ENCODE data around the gene ASNSD1. TPM values are rescaled to one million over a fixed set of nuclear protein-coding genes. Genes with fewer than 3 reads are reported as not detected.

ASNSD1 gene
- total RNA-seq, 1 experiment from 2014 or later: 48.5 TPM

DNA sequence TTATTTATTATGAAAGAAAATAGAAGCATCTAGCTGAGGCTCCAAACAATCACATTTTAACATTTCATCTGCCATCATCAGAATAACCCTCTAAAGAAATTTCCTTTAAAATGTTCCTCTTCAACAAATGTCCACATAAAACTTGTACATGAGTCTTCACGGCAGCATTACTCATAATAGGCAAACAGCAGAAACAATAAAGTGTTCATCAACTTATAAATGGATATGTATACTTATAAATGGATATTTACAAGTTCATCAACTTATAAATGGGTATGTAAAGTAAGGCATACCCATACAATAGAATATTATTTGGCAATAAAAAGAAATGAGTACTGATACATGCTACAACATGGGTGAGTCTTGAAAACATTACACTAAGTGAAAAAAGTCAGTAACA is 33.5 kb upstream of the ASNSD1 start:
- Mint-ChIP-seq H3K27ac (no peak overlapping the region), H3K27me3 (ENCODE audit: low read depth) (no peaks in the 10 kb centered on the region), H3K4me3 (no peak overlapping the region), H3K9me3 (no peaks in the 10 kb centered on the region), H3K4me1 (peaks cover 9 to 12% of the 10 kb centered on the region in 2 experiments), H3K36me3 (ENCODE audit: insufficient read depth in 1 of 3, low read depth in 3 of 3) (no peaks in the 10 kb centered on the region)
- no peak overlapping the region for H4K5ac ChIP-seq (ENCODE audit: insufficient read length, low read depth, low read length)
- H3K27me3 ChIP-seq (ENCODE audit: insufficient read depth, low read length): no peaks in the 10 kb centered on the region
- H4K91ac ChIP-seq (ENCODE audit: insufficient read length, low read depth, low read length): no peak overlapping the region
- H3K18ac ChIP-seq (ENCODE audit: insufficient read length, low read depth, low read length): no peak overlapping the region
- H2AFZ ChIP-seq (ENCODE audit: low read length): no peak overlapping the region
- H3K9me3 ChIP-seq (ENCODE audit: control insufficient read depth, low read depth, low read length): no peaks in the 10 kb centered on the region
- H2BK5ac ChIP-seq (ENCODE audit: insufficient read length, low read length): no peak overlapping the region
- H4K8ac ChIP-seq (replicated peaks; ENCODE audit: insufficient read length, low read depth, low read length): no peak overlapping the region
- H2BK15ac ChIP-seq (ENCODE audit: low read depth, low read length): no peak overlapping the region
- H2BK12ac ChIP-seq (ENCODE audit: insufficient read length, low read depth, low read length): no peak overlapping the region
- no peak overlapping the region for H3K27ac ChIP-seq (ENCODE audit: insufficient read length, low read depth, low read length)
- no peak overlapping the region for H3K56ac ChIP-seq (ENCODE audit: insufficient read length, low read depth, low read length)
- H3T11ph ChIP-seq (ENCODE audit: low read length): no peak overlapping the region
- no peak overlapping the region for H3K14ac ChIP-seq (ENCODE audit: insufficient read depth, low read length)
- no peak overlapping the region for H2BK20ac ChIP-seq (ENCODE audit: low read depth, low read length, poor library complexity, severe bottlenecking)
- H2AK5ac ChIP-seq (ENCODE audit: insufficient read length, low read length): no peak overlapping the region
- H3K4ac ChIP-seq (ENCODE audit: low read depth, low read length): no peak overlapping the region
- no peaks in the 10 kb centered on the region for H4K20me1 ChIP-seq (ENCODE audit: control insufficient read depth, insufficient read depth, insufficient read length)
- no peaks in the 10 kb centered on the region for H3K79me1 ChIP-seq (ENCODE audit: insufficient read depth, low read depth, low read length, poor library complexity, severe bottlenecking)
- no peaks in the 10 kb centered on the region for H3K79me2 ChIP-seq (ENCODE audit: insufficient read depth, low read length)
- TF ChIP-seq, protein P1, sequence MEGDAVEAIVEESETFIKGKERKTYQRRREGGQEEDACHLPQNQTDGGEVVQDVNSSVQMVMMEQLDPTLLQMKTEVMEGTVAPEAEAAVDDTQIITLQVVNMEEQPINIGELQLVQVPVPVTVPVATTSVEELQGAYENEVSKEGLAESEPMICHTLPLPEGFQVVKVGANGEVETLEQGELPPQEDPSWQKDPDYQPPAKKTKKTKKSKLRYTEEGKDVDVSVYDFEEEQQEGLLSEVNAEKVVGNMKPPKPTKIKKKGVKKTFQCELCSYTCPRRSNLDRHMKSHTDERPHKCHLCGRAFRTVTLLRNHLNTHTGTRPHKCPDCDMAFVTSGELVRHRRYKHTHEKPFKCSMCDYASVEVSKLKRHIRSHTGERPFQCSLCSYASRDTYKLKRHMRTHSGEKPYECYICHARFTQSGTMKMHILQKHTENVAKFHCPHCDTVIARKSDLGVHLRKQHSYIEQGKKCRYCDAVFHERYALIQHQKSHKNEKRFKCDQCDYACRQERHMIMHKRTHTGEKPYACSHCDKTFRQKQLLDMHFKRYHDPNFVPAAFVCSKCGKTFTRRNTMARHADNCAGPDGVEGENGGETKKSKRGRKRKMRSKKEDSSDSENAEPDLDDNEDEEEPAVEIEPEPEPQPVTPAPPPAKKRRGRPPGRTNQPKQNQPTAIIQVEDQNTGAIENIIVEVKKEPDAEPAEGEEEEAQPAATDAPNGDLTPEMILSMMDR (conservative IDR thresholded peaks at IDR 0.05): no peak
- H3K23ac ChIP-seq (ENCODE audit: insufficient read length, low read depth, low read length): no peak overlapping the region
- no peaks in the 10 kb centered on the region for H3K23me2 ChIP-seq (ENCODE audit: insufficient read length, low read depth, low read length, poor library complexity, severe bottlenecking)
- no peak overlapping the region for H3K9ac ChIP-seq (ENCODE audit: extremely low read depth, insufficient read length, low read length)
- H3K4me2 ChIP-seq (ENCODE audit: insufficient read depth, insufficient read length, low read length): no peak overlapping the region
- no peak overlapping the region for H2BK120ac ChIP-seq (ENCODE audit: low read depth, low read length, poor library complexity, severe bottlenecking)
- WGBS (ENCODE audit: extremely low coverage, insufficient read length, low lambda C conversion rate): no CpG with 5 or more reads among the region's 1 CpG
- no peak for DNase-seq
- H3K4me1 ChIP-seq (ENCODE audit: insufficient read depth, low read length): peaks cover 4% of the 10 kb centered on the region

Data from H9 (cell line).